Urinary bladder (tissue), 4 donors: ENCODE data around the gene IL4. TPM values are rescaled to one million over a fixed set of nuclear protein-coding genes. Genes with fewer than 3 reads are reported as not detected.

Experiments
- DNase-seq: peaks from one replicate; pipeline ENCODE4 v3.0.0-alpha.2; 2015; ENCODE audit errors: extremely low spot score
- H3K27ac ChIP-seq: one replicate; pipeline ENCODE4 v1.5.1; 2013; ENCODE audit warnings: low read depth, mild to moderate bottlenecking, moderate library complexity
- H3K36me3 ChIP-seq: one replicate; pipeline ENCODE4 v1.6.1; 2013; ENCODE audit warnings: mild to moderate bottlenecking, moderate library complexity; ENCODE audit not compliant: insufficient read depth
- H3K4me1 ChIP-seq: one replicate; pipeline ENCODE4 v1.6.1; 2013; ENCODE audit warnings: mild to moderate bottlenecking, moderate library complexity; ENCODE audit not compliant: insufficient read depth
- H3K4me3 ChIP-seq: one replicate; pipeline ENCODE4 v1.5.1; 2013; ENCODE audit warnings: low read depth, low read length
- WGBS: extraction: QIAGEN DNeasy Blood & Tissue Kit; methylation state at CpG from one replicate; pipeline ENCODE4 v1.1.7; 2013; 5-methylcytosine and 5-hydroxymethylcytosine counted together
- polyA plus RNA-seq: library from polyadenylated mRNA; stranded (reverse); fragments of 200-250 nt; gene quantifications from one replicate; pipeline ENCODE4 v1.2.3, GENCODE V29; 2013
- total RNA-seq: library from RNA; depleted of rRNA; stranded (reverse); fragments of >200 nt; gene quantifications from one replicate; pipeline ENCODE4 v1.2.3, GENCODE V29; 2014
- donor health status: healthy with polysubstance abuse.
- donor health status: healthy.

IL4 gene
- total and polyA plus RNA-seq, 2 donors = not detected

GRCh38 chr5:132663771-132664695, 9.8 kb upstream of the IL4 start:
- 79% methylated on average over 13 of the region's 13 CpGs for WGBS
- no peaks in the 10 kb centered on the region for H3K36me3 ChIP-seq
- H3K4me3 ChIP-seq = no peak overlapping the region
- no peaks in the 10 kb centered on the region for H3K4me1 ChIP-seq
- no peak for DNase-seq
- H3K27ac ChIP-seq = no peak overlapping the region

GRCh38 chr5:132664696-132665209, 9.0 kb upstream of the IL4 start:
- WGBS = 98% methylated on average over 9 of the region's 9 CpGs
- DNase-seq = no peak
- no peak overlapping the region for H3K4me3 ChIP-seq
- no peaks in the 10 kb centered on the region for H3K36me3 ChIP-seq
- H3K4me1 ChIP-seq = no peaks in the 10 kb centered on the region
- H3K27ac ChIP-seq = no peak overlapping the region

GRCh38 chr5:132665574-132666080, 8.2 kb upstream of the IL4 start:
- Histone ChIP-seq H3K4me1 (no peaks in the 10 kb centered on the region), H3K36me3 (no peaks in the 10 kb centered on the region), H3K4me3 (no peak overlapping the region), H3K27ac (no peak overlapping the region)
- DNase-seq = no peak
- WGBS = 91% methylated on average over 21 of the region's 21 CpGs

GRCh38 chr5:132666310-132667123, 7.3 kb upstream of the IL4 start:
- DNase-seq = no peak
- 86% methylated on average over 16 of the region's 16 CpGs for WGBS

GRCh38 chr5:132667309-132667708, 6.5 kb upstream of the IL4 start:
- no peak overlapping the region for H3K4me3 ChIP-seq
- WGBS = 89% methylated on average over 10 of the region's 10 CpGs
- no peak for DNase-seq
- no peaks in the 10 kb centered on the region for H3K4me1 ChIP-seq
- no peak overlapping the region for H3K27ac ChIP-seq
- no peaks in the 10 kb centered on the region for H3K36me3 ChIP-seq

More at GRCh38 chr5:132666310-132667123, 7.3 kb upstream of the IL4 start:
- Histone ChIP-seq H3K4me1 (no peaks in the 10 kb centered on the region), H3K36me3 (no peaks in the 10 kb centered on the region), H3K4me3 (no peak overlapping the region), H3K27ac (no peak overlapping the region)

- H3K4me3 ChIP-seq = no peak overlapping the region
- no peak overlapping the region for H3K27ac ChIP-seq
- DNase-seq = no peak
- H3K36me3 ChIP-seq = no peaks in the 10 kb centered on the region
- no peaks in the 10 kb centered on the region for H3K4me1 ChIP-seq
- 78% methylated on average over 22 of the region's 22 CpGs for WGBS
Observed at GRCh38 chr5:132667761-132668705, 5.8 kb upstream of the IL4 start.

GRCh38 chr5:132668706-132669454, 4.9 kb upstream of the IL4 start:
- H3K4me1 ChIP-seq = no peaks in the 10 kb centered on the region
- WGBS = 91% methylated on average over 14 of the region's 14 CpGs
- no peaks in the 10 kb centered on the region for H3K36me3 ChIP-seq
- no peak overlapping the region for H3K4me3 ChIP-seq
- DNase-seq = no peak
- no peak overlapping the region for H3K27ac ChIP-seq

GRCh38 chr5:132669455-132669820, 4.4 kb upstream of the IL4 start:
- DNase-seq = no peak
- no peaks in the 10 kb centered on the region for H3K36me3 ChIP-seq
- H3K27ac ChIP-seq = no peak overlapping the region
- H3K4me1 ChIP-seq = peaks cover 3% of the 10 kb centered on the region
- WGBS = 86% methylated on average over 7 of the region's 7 CpGs
- no peak overlapping the region for H3K4me3 ChIP-seq

- WGBS = 87% methylated on average over 16 of the region's 16 CpGs
Observed at GRCh38 chr5:132669966-132670882, 3.6 kb upstream of the IL4 start.

GRCh38 chr5:132671000-132671399, 2.8 kb upstream of the IL4 start:
- peaks cover 3% of the 10 kb centered on the region for H3K4me1 ChIP-seq
- no peak overlapping the region for H3K27ac ChIP-seq
- H3K36me3 ChIP-seq = no peaks in the 10 kb centered on the region
- WGBS = 95% methylated on average over 3 of the region's 3 CpGs
- no peak for DNase-seq
- no peak overlapping the region for H3K4me3 ChIP-seq

More at GRCh38 chr5:132669966-132670882, 3.6 kb upstream of the IL4 start:
- DNase-seq = no peak
- no peak overlapping the region for H3K4me3 ChIP-seq
- peaks cover 3% of the 10 kb centered on the region for H3K4me1 ChIP-seq
- no peak overlapping the region for H3K27ac ChIP-seq
- H3K36me3 ChIP-seq = no peaks in the 10 kb centered on the region

- H3K4me3 ChIP-seq = no peak overlapping the region
- no peak for DNase-seq
- WGBS = 89% methylated on average over 1 of the region's 1 CpG
- H3K4me1 ChIP-seq = peaks cover 3% of the 10 kb centered on the region
- no peaks in the 10 kb centered on the region for H3K36me3 ChIP-seq
- no peak overlapping the region for H3K27ac ChIP-seq
Observed at GRCh38 chr5:132673488-132673887, 301 bp upstream of the IL4 start.
